A549 (cell line): ENCODE results near the gene C14orf132. TPM values are rescaled to one million over a fixed set of nuclear protein-coding genes. Genes with fewer than 3 reads are reported as not detected.
A peak's percentile ranks its signal among the peaks of the same experiment; 100 is the strongest.

Source experiments
- ATAC-seq, 2 experiments: fragments of 200-7000 bp in 1 of 2; fragments of >200 bp in 1 of 2; cut with Nextera tagmentation in 1 of 2; cut with Tn5 transposase in 1 of 2; 3 replicates each; pipeline versions ENCODE4 v1.8.0 to v1.9.1; 2018 to 2020; ENCODE audit warnings: mild to moderate bottlenecking in 1 of 2, moderate library complexity in 1 of 2
- CTCF ChIA-PET: fragments of 300-600 bp; sonication (Branson Sonifier 250); formaldehyde crosslinking; extraction: SDS; loops from one replicate; lab custom pipeline; 2021; ENCODE audit warnings: antibody characterized with exemption, inconsistent platforms; lab: Yijun Ruan, JAX
- POLR2A ChIA-PET: fragments of 350-600 bp; formaldehyde crosslinking; extraction: SDS; loops from one replicate; lab custom pipeline; 2021; ENCODE audit warnings: antibody characterized with exemption, inconsistent platforms; lab: Yijun Ruan, JAX
- DNase-seq, 2 experiments: peaks; one replicate each; pipeline versions ENCODE4 v3.0.0 to v3.0.0-alpha.2; 2011 to 2016; ENCODE audit warnings: low read depth in 1 of 2, low spot score in 1 of 2
- FAIRE-seq: peaks from 2 replicates; lab custom pipeline; 2011; peaks lifted over from hg19 to GRCh38; lab: Jason Lieb, UNC
- H3K27ac ChIP-seq, 2 experiments: fragments of >200 bp; sonication (Bioruptor Twin); formaldehyde crosslinking; 3 replicates each; pipeline ENCODE4 v1.5.1; 2016 to 2017
- H3K4me1 ChIP-seq: fragments of >200 bp; sonication (Bioruptor Twin); formaldehyde crosslinking; 3 replicates; pipeline ENCODE4 v1.6.1; 2016
- H3K4me2 ChIP-seq: fragments of >200 bp; sonication (Bioruptor Twin); formaldehyde crosslinking; 3 replicates; pipeline ENCODE4 v1.6.1; 2016
- H3K4me3 ChIP-seq: fragments of >200 bp; sonication (Bioruptor Twin); formaldehyde crosslinking; 3 replicates; pipeline ENCODE4 v1.5.1; 2016
- H3K9me3 ChIP-seq: fragments of >200 bp; sonication (Bioruptor Twin); formaldehyde crosslinking; 3 replicates; pipeline ENCODE4 v1.6.1; 2016
- CBX2 ChIP-seq: fragments of 200-600 bp; sonication (generic); IDR thresholded peaks from 2 replicates; pipeline ENCODE4 v1.6.1; 2016; ENCODE audit warnings: low read depth, mild to moderate bottlenecking, borderline replicate concordance
- CTCF ChIP-seq: fragments of >200 bp; sonication (Bioruptor Twin); formaldehyde crosslinking; IDR thresholded peaks from 3 replicates; pipeline ENCODE4 v1.5.1; 2016
- EHMT2 ChIP-seq: fragments of 200-600 bp; sonication (generic); IDR thresholded peaks from 2 replicates; pipeline ENCODE4 v1.6.1; 2016; ENCODE audit warnings: antibody characterized with exemption, low read depth, mild to moderate bottlenecking, moderate library complexity
- JUNB ChIP-seq: fragments of >200 bp; sonication (Bioruptor Twin); formaldehyde crosslinking; IDR thresholded peaks from 2 replicates; pipeline ENCODE4 v1.6.1; 2016
- KDM1A ChIP-seq: fragments of 200-600 bp; sonication (generic); IDR thresholded peaks from 2 replicates; pipeline ENCODE4 v1.6.1; 2016; ENCODE audit warnings: low read depth, mild to moderate bottlenecking
- MAX ChIP-seq: IDR thresholded peaks from 2 replicates; pipeline ENCODE4 v1.6.1; 2012
- RAD21 ChIP-seq, 2 experiments: fragments of >200 bp in 1 of 2; sonication (Bioruptor Twin) in 1 of 2; formaldehyde crosslinking in 1 of 2; IDR thresholded peaks in 1 of 2; conservative IDR thresholded peaks in 1 of 2; 2 replicates in 1 of 2; 3 replicates in 1 of 2; pipeline ENCODE4 v1.6.1; 2012 to 2018; ENCODE audit warnings: inconsistent platforms in 1 of 2
- SMC3 ChIP-seq: fragments of >200 bp; sonication (Bioruptor Twin); formaldehyde crosslinking; IDR thresholded peaks from 3 replicates; pipeline ENCODE4 v1.6.1; 2018; ENCODE audit warnings: inconsistent platforms
- SREBF2 ChIP-seq: fragments of 450-650 bp; IDR thresholded peaks from 2 replicates; pipeline ENCODE4 v1.6.1; 2014; ENCODE audit warnings: mild to moderate bottlenecking, moderate library complexity
- TFCP2L1 ChIP-seq: fragments of 250-450 bp; sonication (Bioruptor Pico); IDR thresholded peaks from 2 replicates; pipeline ENCODE4 v1.5.0; 2021; ENCODE audit warnings: mild to moderate bottlenecking
- USF2 ChIP-seq: fragments of 450-650 bp; IDR thresholded peaks from 2 replicates; pipeline ENCODE4 v1.6.1; 2014; ENCODE audit warnings: antibody characterized with exemption
- ZFP36 ChIP-seq: fragments of 450-650 bp; IDR thresholded peaks from 2 replicates; pipeline ENCODE4 v1.6.1; 2014; ENCODE audit warnings: borderline replicate concordance; ENCODE audit not compliant: partially characterized antibody
- WGBS: methylation state at CpG from one replicate; pipeline ENCODE4 v1.1.6; 2017; ENCODE audit errors: missing lambda C conversion rate; 5-methylcytosine and 5-hydroxymethylcytosine counted together
- polyA plus RNA-seq, 4 experiments: library from polyadenylated mRNA; depleted of rRNA in 3 of 4; stranded (reverse); fragments of >200 nt; fragmentation: RNase III in 1 of 4; extraction: RNeasy Plus Mini Kit Qiagen cat#74134 plus additional on column Dnase treatment in 1 of 4; gene quantifications; 2 replicates in 3 of 4; 3 replicates in 1 of 4; pipeline ENCODE4 v1.2.3, GENCODE V29; 2011 to 2017

C14orf132 gene
- polyA plus RNA-seq, 2 of the 4 experiments (the other 2 are of a cell fraction) = 4.6 to 8.5 TPM

- ChIA-PET CTCF (interaction anchor here (0.8 to 16.8 kb wide), 54 partner anchors 8 to 754 kb away, joined by 3 to 486 read pairs (median 4); partner anchors contain the start of gene C14orf132), POLR2A (no interaction called here)
- FAIRE-seq (no peak), DNase-seq (peak; percentile 75 to 78), ATAC-seq (peak; percentile 35 to 61; a peak in 4 of 6 replicates)
- TF ChIP-seq SMC3 (peak; percentile 87), RAD21 (conservative IDR thresholded peaks at IDR 0.05 in 1 of 2, IDR thresholded peaks at IDR 0.05 in 1 of 2) (peak; percentile 86 to 88), EHMT2 (no peak), CTCF (peak; percentile 70), TFCP2L1 (CRISPR knock-in tag) (no peak), KDM1A (no peak), JUNB (no peak)
- peaks cover 62% of the 10 kb centered on the region for H3K4me1 ChIP-seq
- H3K9me3 ChIP-seq = no peaks in the 10 kb centered on the region
- peak overlapping the region in 1 of 2 experiments; percentile 90; a peak in 3 of 6 replicates for H3K27ac ChIP-seq
- WGBS = 56% methylated on average over 6 of the region's 6 CpGs
- H3K4me3 ChIP-seq = no peak overlapping the region
- no peak overlapping the region for H3K4me2 ChIP-seq
These were observed 59.3 kb downstream of the C14orf132 start for GRCh38 chr14:96098309-96098998.

GRCh38 chr14:96098999-96099335 lies 59.8 kb downstream of the C14orf132 start:
- H3K4me1 ChIP-seq = peaks cover 61% of the 10 kb centered on the region
- CTCF ChIA-PET = interaction anchor here (0.8 to 16.8 kb wide), 50 partner anchors 9 to 753 kb away, joined by 3 to 486 read pairs (median 4); partner anchors contain the start of gene C14orf132
- no peak overlapping the region for H3K4me2 ChIP-seq
- FAIRE-seq (no peak), DNase-seq (no peak), ATAC-seq (no peak)
- H3K4me3 ChIP-seq = no peak overlapping the region
- peaks cover 4% of the 10 kb centered on the region; the same call in 1 of the 3 replicates for H3K9me3 ChIP-seq
- POLR2A ChIA-PET = no interaction called here
- H3K27ac ChIP-seq = peak overlapping the region in 1 of 2 experiments; percentile 20; a peak in 3 of 6 replicates
- TF ChIP-seq SREBF2 = no peak
- TF ChIP-seq ZFP36 = peak; percentile 77
- peak; percentile 54; the same call in 1 of the 2 replicates for TF ChIP-seq KDM1A

GRCh38 chr14:96100161-96101064 lies 61.3 kb downstream of the C14orf132 start:
- FAIRE-seq (no peak), ATAC-seq (peak; percentile 17 to 65; a peak in 4 of 6 replicates), DNase-seq (peak; percentile 82 to 87)
- TF ChIP-seq CBX2 (no peak), RAD21 (conservative IDR thresholded peaks at IDR 0.05 in 1 of 2, IDR thresholded peaks at IDR 0.05 in 1 of 2) (peak; percentile 100), MAX (peak; percentile 26), CTCF (peak; percentile 100), USF2 (peak; percentile 85), SMC3 (peak; percentile 100)
- POLR2A ChIA-PET = interaction anchor here (1.0 kb wide), 1 partner anchor 104 kb away, joined by 3 read pairs; the partner anchor contains the start of gene BDKRB2
- H3K27ac ChIP-seq = peak overlapping the region; percentile 86 to 88; a peak in 5 of 6 replicates
- 31% methylated on average over 22 of the region's 22 CpGs for WGBS
- peaks cover 6% of the 10 kb centered on the region; the same call in 1 of the 3 replicates for H3K9me3 ChIP-seq
- peaks cover 58% of the 10 kb centered on the region for H3K4me1 ChIP-seq
- CTCF ChIA-PET = interaction anchor here (0.5 to 16.8 kb wide), 89 partner anchors 9 to 1812 kb away, joined by 3 to 486 read pairs (median 4); partner anchors contain the start of genes BDKRB1 and BDKRB2
- H3K4me3 ChIP-seq = no peak overlapping the region
- peak overlapping the region; percentile 15; the same call in 2 of the 3 replicates for H3K4me2 ChIP-seq
